ENCODE measurements around the gene SCARF2. TPM values are rescaled to one million over a fixed set of nuclear protein-coding genes. Genes with fewer than 3 reads are reported as not detected.
"Not testable (repeated sequence)": the region's sequence is repeated elsewhere in the genome, so short reads cannot be mapped to it uniquely, and the experiment has no call there.

Gene SCARF2
- total RNA-seq, 1 experiment from 2014 or later, result 17.0 TPM

GRCh38 chr22:20464912-20465758 lies 27.5 kb upstream of the SCARF2 start:
- in situ Hi-C loops (cut with HindIII; ENCODE audit: low pct_unique_long_range_greater_than_20kb, low sequenced_read_pairs), result no loop called here
- DNase-seq (ENCODE audit: low read depth, low spot score), result no peak

- DNase-seq (ENCODE audit: low read depth, low spot score), result no peak
- in situ Hi-C loops (cut with HindIII; ENCODE audit: low pct_unique_long_range_greater_than_20kb, low sequenced_read_pairs), result no loop called here
Measured at GRCh38 chr22:20464096-20464614, 26.5 kb upstream of the SCARF2 start.

- in situ Hi-C loops (cut with HindIII; ENCODE audit: low pct_unique_long_range_greater_than_20kb, low sequenced_read_pairs), result no loop called here
Measured at GRCh38 chr22:20463324-20464095, 25.9 kb upstream of the SCARF2 start.

DNA sequence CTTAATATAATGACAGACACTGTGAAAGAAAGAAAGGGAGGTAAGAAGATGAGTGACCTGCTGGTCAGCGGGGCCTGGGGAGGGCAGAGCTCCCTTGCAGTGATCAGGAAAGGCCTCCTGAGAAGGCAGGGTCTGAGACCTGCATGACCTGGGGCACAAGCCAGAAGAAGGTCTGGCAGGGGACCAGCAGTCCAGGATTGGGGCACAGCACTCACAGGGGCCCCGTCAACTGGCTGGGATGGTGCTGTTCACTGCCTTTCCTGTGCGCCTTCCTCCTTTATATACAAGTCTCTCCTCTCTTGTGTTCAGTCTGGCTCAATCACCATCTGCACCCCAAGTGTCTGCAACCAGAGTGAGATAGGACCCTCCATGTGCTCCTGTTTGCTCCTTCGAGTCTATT lies 22.2 kb upstream of the SCARF2 start:
- in situ Hi-C loops (cut with HindIII; ENCODE audit: low pct_unique_long_range_greater_than_20kb, low sequenced_read_pairs), result no loop called here
- DNase-seq (ENCODE audit: low read depth, low spot score), result no peak

More at GRCh38 chr22:20463324-20464095, 25.9 kb upstream of the SCARF2 start:
- no peak for DNase-seq (ENCODE audit: low read depth, low spot score)

DNA sequence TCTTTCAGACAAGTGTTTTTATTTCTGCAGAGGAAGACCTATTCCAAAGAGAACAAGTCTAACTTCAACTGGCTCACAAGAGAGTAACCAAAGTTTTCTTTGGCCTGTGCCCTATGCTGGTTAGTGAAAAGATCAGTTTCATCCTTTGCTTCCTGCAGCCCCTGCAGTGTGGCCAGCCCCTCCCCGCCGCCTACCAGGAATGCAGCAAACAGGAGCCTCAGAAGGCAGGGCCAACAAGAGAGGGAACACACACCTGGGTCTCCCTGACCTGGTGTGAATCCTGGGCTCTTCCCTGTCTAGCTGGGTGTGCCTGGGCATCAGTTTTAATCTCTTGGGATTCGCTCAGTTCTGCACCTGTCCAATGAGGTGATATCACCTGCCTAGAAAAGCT lies 21.5 kb upstream of the SCARF2 start:
- no peak for DNase-seq (ENCODE audit: low read depth, low spot score)
- in situ Hi-C loops (cut with HindIII; ENCODE audit: low pct_unique_long_range_greater_than_20kb, low sequenced_read_pairs), result no loop called here

DNA sequence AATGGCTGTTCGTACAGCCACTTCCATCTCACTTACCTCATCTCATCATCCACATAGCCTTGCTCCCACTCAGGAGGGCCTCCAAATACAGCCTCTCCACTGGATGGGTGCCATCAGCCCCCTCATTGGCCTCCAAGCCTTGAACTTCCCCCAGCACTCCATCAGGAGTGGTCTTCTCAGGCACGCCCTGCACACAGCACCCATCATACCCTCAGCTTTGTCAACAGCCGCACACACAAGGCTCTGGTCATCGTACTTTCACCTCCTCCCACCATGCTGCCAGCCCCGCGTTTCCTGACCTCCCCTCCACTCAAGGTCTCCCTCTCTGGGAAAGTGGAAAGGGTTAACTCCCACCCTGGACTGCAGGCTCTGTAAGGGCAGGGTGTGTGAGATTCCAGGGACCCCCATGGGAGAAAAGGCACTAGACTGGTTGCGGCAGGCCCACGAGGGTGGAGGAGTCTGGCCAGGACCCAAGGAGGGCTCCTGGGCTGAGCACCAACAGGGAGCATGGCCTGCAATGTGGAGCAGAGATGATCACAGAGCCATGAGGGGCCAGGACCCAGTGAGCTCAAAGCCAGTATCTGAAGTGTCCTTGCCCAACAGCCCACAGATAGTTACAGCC lies 21.0 kb upstream of the SCARF2 start:
- in situ Hi-C loops (cut with HindIII; ENCODE audit: low pct_unique_long_range_greater_than_20kb, low sequenced_read_pairs), result no loop called here
- DNase-seq (ENCODE audit: low read depth, low spot score), result no peak

GRCh38 chr22:20457506-20458240 lies 20.0 kb upstream of the SCARF2 start:
- in situ Hi-C loops (cut with HindIII; ENCODE audit: low pct_unique_long_range_greater_than_20kb, low sequenced_read_pairs), result no loop called here
- no peak for DNase-seq (ENCODE audit: low read depth, low spot score)

DNA sequence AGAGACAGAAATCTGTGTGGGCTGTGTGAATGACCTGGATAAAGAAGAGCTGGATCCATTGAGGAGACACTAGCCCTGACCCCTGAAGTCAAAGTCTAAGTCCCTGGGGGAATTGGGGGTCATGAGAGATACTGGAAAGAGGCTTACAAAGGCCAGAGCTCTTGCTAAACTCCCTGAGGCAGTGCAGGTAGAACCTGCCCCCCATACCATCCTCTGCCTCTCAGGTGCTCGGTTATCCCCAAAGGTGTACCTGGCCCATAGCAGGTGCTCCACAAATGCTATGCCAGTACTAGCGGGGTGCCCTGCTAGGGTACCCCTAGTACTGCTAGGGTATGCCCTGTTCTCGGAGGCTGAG lies 19.1 kb upstream of the SCARF2 start:
- in situ Hi-C loops (cut with HindIII; ENCODE audit: low pct_unique_long_range_greater_than_20kb, low sequenced_read_pairs), result no loop called here
- DNase-seq (ENCODE audit: low read depth, low spot score), result no peak

- peak; percentile 88 for DNase-seq (ENCODE audit: low read depth, low spot score)
- in situ Hi-C loops (cut with HindIII; ENCODE audit: low pct_unique_long_range_greater_than_20kb, low sequenced_read_pairs), result no loop called here
Measured at GRCh38 chr22:20456064-20456721, 18.6 kb upstream of the SCARF2 start.

- no peak for DNase-seq (ENCODE audit: low read depth, low spot score)
- in situ Hi-C loops (cut with HindIII; ENCODE audit: low pct_unique_long_range_greater_than_20kb, low sequenced_read_pairs), result no loop called here
Measured at GRCh38 chr22:20455709-20456063, 18.1 kb upstream of the SCARF2 start.

- no peak for DNase-seq (ENCODE audit: low read depth, low spot score)
- in situ Hi-C loops (cut with HindIII; ENCODE audit: low pct_unique_long_range_greater_than_20kb, low sequenced_read_pairs), result no loop called here
Measured at GRCh38 chr22:20453222-20453621, 15.6 kb upstream of the SCARF2 start.

DNA sequence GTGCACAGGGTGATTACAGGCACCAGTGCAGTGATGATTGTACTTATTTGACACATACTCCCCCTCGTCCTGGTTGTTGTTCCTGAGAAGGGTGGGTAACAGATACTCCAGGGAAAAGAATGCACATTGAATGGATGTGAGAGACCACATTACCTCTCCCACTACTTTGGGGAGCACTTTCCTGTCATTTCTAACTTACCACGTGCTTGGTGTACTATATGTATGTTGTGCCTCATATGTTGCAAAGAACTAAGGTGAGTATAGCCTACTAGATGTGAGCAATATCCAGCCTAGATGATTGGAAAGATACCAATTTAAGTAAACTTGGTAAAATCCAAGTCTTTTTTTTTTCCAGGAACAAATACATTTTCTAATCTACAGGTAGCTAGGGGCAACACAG lies 14.3 kb upstream of the SCARF2 start:
- in situ Hi-C loops (cut with HindIII; ENCODE audit: low pct_unique_long_range_greater_than_20kb, low sequenced_read_pairs), result no loop called here
- no peak for DNase-seq (ENCODE audit: low read depth, low spot score)

- in situ Hi-C loops (cut with HindIII; ENCODE audit: low pct_unique_long_range_greater_than_20kb, low sequenced_read_pairs); DNase-seq (ENCODE audit: low read depth, low spot score): not testable (repeated sequence)
Measured at GRCh38 chr22:20451129-20451778, 13.6 kb upstream of the SCARF2 start.

- no peak for DNase-seq (ENCODE audit: low read depth, low spot score)
- in situ Hi-C loops (cut with HindIII; ENCODE audit: low pct_unique_long_range_greater_than_20kb, low sequenced_read_pairs), result no loop called here
Measured at GRCh38 chr22:20450551-20450906, 12.9 kb upstream of the SCARF2 start.

- no peak for DNase-seq (ENCODE audit: low read depth, low spot score)
- in situ Hi-C loops (cut with HindIII; ENCODE audit: low pct_unique_long_range_greater_than_20kb, low sequenced_read_pairs), result no loop called here
Measured at GRCh38 chr22:20449819-20450550, 12.4 kb upstream of the SCARF2 start.

- in situ Hi-C loops (cut with HindIII; ENCODE audit: low pct_unique_long_range_greater_than_20kb, low sequenced_read_pairs), result no loop called here
- DNase-seq (ENCODE audit: low read depth, low spot score), result no peak
Measured at GRCh38 chr22:20448630-20449029, 11.0 kb upstream of the SCARF2 start.

Data from SK-MEL-5 (cell line).